ENCODE measurements around the gene CCDC47. TPM values are rescaled to one million over a fixed set of nuclear protein-coding genes. Genes with fewer than 3 reads are reported as not detected.

Gene CCDC47
- total RNA-seq, 2 experiments from 2014 or later, result 31.0 to 31.3 TPM

DNA sequence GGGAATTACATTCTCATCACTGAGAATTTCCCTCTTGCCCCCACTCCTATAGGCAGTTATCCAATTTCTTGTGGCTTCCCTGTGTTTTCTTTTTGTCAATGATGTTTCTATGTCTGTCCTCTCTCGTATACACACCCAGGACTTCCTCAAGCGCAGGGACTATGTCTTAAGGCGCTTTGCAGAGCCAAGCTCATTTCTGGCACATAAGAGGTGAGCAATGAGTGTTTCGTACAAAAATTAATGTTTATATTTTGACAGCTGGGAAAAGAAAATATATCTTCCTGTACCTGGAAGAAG is 1.5 kb upstream of the CCDC47 start:
- intact Hi-C loops (cut with DNase I, micrococcal nuclease), result loop anchor here (5.0 to 10.0 kb wide), 4 partner anchors 153 to 720 kb away; partner anchors contain the start of genes DCAF7 (in 1 of the 2), ICAM2 (in 1 of the 2), MAP3K3 (in 1 of the 2) and POLG2 (in 1 of the 2)
- peaks cover 49% of the 10 kb centered on the region for H3K36me3 Mint-ChIP-seq (ENCODE audit: low read depth)
- ChIA-PET CTCF (interaction anchor here (0.8 to 3.3 kb wide), 5 partner anchors 28 to 77 kb away, joined by 3 to 11 read pairs (median 4); no protein-coding TSS in a partner anchor), POLR2A (interaction anchor here (0.8 to 6.2 kb wide), 10 partner anchors 9 to 732 kb away, joined by 3 to 276 read pairs (median 32); partner anchors contain the start of genes CEP95, DDX5, FTSJ3 and LIMD2)
- Histone ChIP-seq H3K27ac (ENCODE audit: low read depth in 1 of 2, low read length in 2 of 2) (peak overlapping the region; percentile 6 to 94), H3K9me3 (ENCODE audit: control insufficient read depth in 1 of 2, insufficient read depth in 1 of 2, low read length in 2 of 2) (no peaks in the 10 kb centered on the region), H3K4me3 (ENCODE audit: low read length) (peak overlapping the region; percentile 67), H3K4me1 (ENCODE audit: insufficient read depth, low read length) (peaks cover 65% of the 10 kb centered on the region), H3K36me3 (ENCODE audit: insufficient read depth, low read length) (peaks cover 32% of the 10 kb centered on the region), H3K27me3 (ENCODE audit: control insufficient read depth in 1 of 2, insufficient read depth in 2 of 2, low read length in 2 of 2) (no peaks in the 10 kb centered on the region)
- DNase-seq (peak in 3 of 14 experiments; percentile 21 to 31 (median 31)), ATAC-seq (ENCODE audit: poor library complexity) (no peak)
- peak overlapping the region; percentile 99 for H3K4me3 Mint-ChIP-seq
- H3K27ac Mint-ChIP-seq, result peak overlapping the region; percentile 97
- TF ChIP-seq, protein P1, sequence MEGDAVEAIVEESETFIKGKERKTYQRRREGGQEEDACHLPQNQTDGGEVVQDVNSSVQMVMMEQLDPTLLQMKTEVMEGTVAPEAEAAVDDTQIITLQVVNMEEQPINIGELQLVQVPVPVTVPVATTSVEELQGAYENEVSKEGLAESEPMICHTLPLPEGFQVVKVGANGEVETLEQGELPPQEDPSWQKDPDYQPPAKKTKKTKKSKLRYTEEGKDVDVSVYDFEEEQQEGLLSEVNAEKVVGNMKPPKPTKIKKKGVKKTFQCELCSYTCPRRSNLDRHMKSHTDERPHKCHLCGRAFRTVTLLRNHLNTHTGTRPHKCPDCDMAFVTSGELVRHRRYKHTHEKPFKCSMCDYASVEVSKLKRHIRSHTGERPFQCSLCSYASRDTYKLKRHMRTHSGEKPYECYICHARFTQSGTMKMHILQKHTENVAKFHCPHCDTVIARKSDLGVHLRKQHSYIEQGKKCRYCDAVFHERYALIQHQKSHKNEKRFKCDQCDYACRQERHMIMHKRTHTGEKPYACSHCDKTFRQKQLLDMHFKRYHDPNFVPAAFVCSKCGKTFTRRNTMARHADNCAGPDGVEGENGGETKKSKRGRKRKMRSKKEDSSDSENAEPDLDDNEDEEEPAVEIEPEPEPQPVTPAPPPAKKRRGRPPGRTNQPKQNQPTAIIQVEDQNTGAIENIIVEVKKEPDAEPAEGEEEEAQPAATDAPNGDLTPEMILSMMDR (IDR thresholded peaks at IDR 0.05), result no peak
- H3K4me1 Mint-ChIP-seq (ENCODE audit: low read depth), result peaks cover 83% of the 10 kb centered on the region
- no peaks in the 10 kb centered on the region for H3K27me3 Mint-ChIP-seq
- H3K9me3 Mint-ChIP-seq, result no peaks in the 10 kb centered on the region

DNA sequence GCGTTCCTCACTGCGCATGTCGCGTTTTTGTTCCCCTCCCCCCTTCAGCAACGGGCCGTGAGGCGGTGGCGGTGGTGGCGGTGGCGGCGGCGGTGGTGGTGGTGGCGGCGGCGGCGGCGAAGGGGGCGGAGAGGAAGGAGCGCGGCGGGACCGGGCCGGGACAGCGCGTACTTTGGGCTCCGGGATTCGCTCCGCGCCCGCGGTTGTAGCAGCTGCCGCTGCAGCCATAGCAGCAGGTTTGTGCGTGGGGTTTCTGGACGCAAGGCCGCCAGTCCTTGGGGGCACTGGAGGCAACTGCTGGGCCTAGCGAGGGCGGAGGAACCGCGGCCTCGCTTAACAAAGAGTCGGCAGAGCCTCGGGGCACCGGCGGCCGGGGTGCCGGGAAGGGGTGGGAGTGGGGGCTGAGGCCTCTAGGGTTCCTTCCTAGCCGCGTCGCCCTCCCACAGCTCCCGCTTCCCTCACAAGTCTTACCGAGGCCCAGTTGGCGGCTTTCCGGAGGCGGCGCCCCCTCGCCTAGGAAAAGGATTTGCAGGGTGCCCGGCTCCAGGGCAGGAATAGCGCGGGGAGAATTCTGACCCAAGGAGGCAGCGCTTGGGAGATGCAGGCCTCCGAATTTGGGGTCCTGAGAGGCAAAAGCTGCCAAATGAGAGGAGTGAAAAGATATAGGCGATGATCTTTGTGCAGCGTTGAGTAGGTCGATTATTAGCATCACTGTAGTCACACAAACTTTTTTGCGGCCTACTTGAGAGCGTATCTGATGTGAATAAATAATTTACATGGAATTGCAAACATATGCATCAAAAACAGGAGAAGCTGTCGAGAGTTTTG is 958 bp upstream of the CCDC47 start, which contains the start of gene DDX42:
Gene DDX42, plus strand, starts transcription at position 30 of the 828 bp plus-strand sequence. CDS start 12,880 bp downstream, outside the sequence.
- Histone ChIP-seq H3K9me3 (ENCODE audit: control insufficient read depth in 1 of 2, insufficient read depth in 1 of 2, low read length in 2 of 2) (no peaks in the 10 kb centered on the region), H3K27ac (ENCODE audit: low read depth in 1 of 2, low read length in 2 of 2) (peak within 1 kb of the TSS; percentile 94 to 98), H3K36me3 (ENCODE audit: insufficient read depth, low read length) (peaks cover 26% of the 10 kb centered on the region), H3K4me1 (ENCODE audit: insufficient read depth, low read length) (peaks cover 60% of the 10 kb centered on the region), H3K27me3 (ENCODE audit: control insufficient read depth in 1 of 2, insufficient read depth in 2 of 2, low read length in 2 of 2) (no peaks in the 10 kb centered on the region), H3K4me3 (ENCODE audit: low read length) (peak within 1 kb of the TSS; percentile 67)
- Mint-ChIP-seq H3K27me3 (no peaks in the 10 kb centered on the region), H3K9me3 (no peaks in the 10 kb centered on the region), H3K4me1 (ENCODE audit: low read depth) (peaks cover 78% of the 10 kb centered on the region), H3K4me3 (peak within 1 kb of the TSS; percentile 99), H3K36me3 (ENCODE audit: low read depth) (peaks cover 49% of the 10 kb centered on the region), H3K27ac (peak within 1 kb of the TSS; percentile 97)
- POLR2A ChIA-PET, result interaction anchor here (0.6 to 6.2 kb wide), 39 partner anchors 9 to 735 kb away, joined by 3 to 276 read pairs (median 6); partner anchors contain the start of genes CEP95, DCAF7, DDX5 and FTSJ3
- TF ChIP-seq, protein P1 (IDR thresholded peaks at IDR 0.05), result no peak
- CTCF ChIA-PET, result interaction anchor here (0.8 to 3.3 kb wide), 7 partner anchors 52 to 76 kb away, joined by 3 to 11 read pairs (median 6); no protein-coding TSS in a partner anchor
- DNase-seq (peak in 11 of 14 experiments; percentile 87 to 96 (median 88)), ATAC-seq (ENCODE audit: poor library complexity) (no peak)
- intact Hi-C loops (cut with DNase I, micrococcal nuclease), result loop anchor here (5.0 to 10.0 kb wide), 4 partner anchors 152 to 720 kb away; partner anchors contain the start of genes DCAF7 (in 1 of the 2), ICAM2 (in 1 of the 2), MAP3K3 (in 1 of the 2) and POLG2 (in 1 of the 2)

DNA sequence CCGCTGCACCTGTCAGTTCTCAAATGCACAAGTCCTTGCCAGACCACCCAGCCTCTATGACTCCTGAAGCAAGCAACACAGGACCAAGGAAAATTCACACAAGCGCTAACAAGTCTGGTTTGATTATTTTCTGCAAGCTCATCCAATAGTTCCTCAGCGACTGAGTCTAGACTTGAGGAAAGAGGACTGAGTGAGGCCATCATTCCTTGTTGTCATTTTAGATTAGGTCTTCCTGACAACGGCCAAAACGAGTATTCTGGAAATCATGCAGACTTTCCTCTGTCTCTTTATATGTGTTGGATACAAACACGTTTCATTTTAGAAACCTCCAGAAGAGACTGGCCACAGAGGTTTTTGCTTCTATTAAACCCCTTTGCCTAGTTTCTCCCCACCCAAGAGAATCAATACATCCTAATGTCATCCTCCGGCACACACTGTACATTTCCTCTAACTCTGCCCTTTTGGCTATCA is 561 bp downstream of the CCDC47 start:
- TF ChIP-seq, protein P1 (IDR thresholded peaks at IDR 0.05), result no peak
- H3K36me3 ChIP-seq (ENCODE audit: insufficient read depth, low read length), result peaks cover 20% of the 10 kb centered on the region
- intact Hi-C loops (cut with DNase I, micrococcal nuclease), result loop anchor here (1.0 to 10.0 kb wide), 11 partner anchors 31 to 722 kb away; partner anchors contain the start of genes FTSJ3 (in 2 of the 2), PSMC5 (in 2 of the 2), DCAF7 (in 1 of the 2) and ICAM2 (in 1 of the 2)
- Mint-ChIP-seq H3K36me3 (ENCODE audit: low read depth) (peaks cover 52% of the 10 kb centered on the region), H3K4me3 (peak overlapping the region; percentile 99), H3K4me1 (ENCODE audit: low read depth) (peaks cover 67% of the 10 kb centered on the region), H3K27ac (peak overlapping the region; percentile 97), H3K9me3 (no peaks in the 10 kb centered on the region), H3K27me3 (no peaks in the 10 kb centered on the region)
- DNase-seq, result peak in 4 of 14 experiments; percentile 5 to 45 (median 24)
- POLR2A ChIA-PET, result interaction anchor here (1.0 to 6.2 kb wide), 30 partner anchors 10 to 737 kb away, joined by 3 to 276 read pairs (median 8); partner anchors contain the start of genes CEP95, DCAF7, DDX5 and FTSJ3
- peaks cover 53% of the 10 kb centered on the region for H3K4me1 ChIP-seq (ENCODE audit: insufficient read depth, low read length)
- no peak for ATAC-seq (ENCODE audit: poor library complexity)
- H3K9me3 ChIP-seq (ENCODE audit: control insufficient read depth in 1 of 2, insufficient read depth in 1 of 2, low read length in 2 of 2), result no peaks in the 10 kb centered on the region
- H3K4me3 ChIP-seq (ENCODE audit: low read length), result peak overlapping the region; percentile 67
- CTCF ChIA-PET, result interaction anchor here (1.3 to 3.3 kb wide), 4 partner anchors 63 to 76 kb away, joined by 5 to 11 read pairs (median 7); no protein-coding TSS in a partner anchor
- H3K27me3 ChIP-seq (ENCODE audit: control insufficient read depth in 1 of 2, insufficient read depth in 2 of 2, low read length in 2 of 2), result no peaks in the 10 kb centered on the region
- peak overlapping the region; percentile 94 to 98 for H3K27ac ChIP-seq (ENCODE audit: low read depth in 1 of 2, low read length in 2 of 2)

Measured in CD4-positive, alpha-beta T cell (primary cell).